Tibial artery (tissue), 4 donors: ENCODE data around the gene IQGAP2.

Experiments used
- DNase-seq, 2 donors: peaks; one replicate each; pipeline ENCODE4 v3.0.0-alpha.2; 2019
- H3K27ac ChIP-seq, 2 donors: fragments of 200-600 bp; sonication (generic) in 1 of 2; 1 replicate in 1 of 2; 2 replicates in 1 of 2; pipeline ENCODE4 v1.5.1; 2018 to 2019; ENCODE audit warnings: mild to moderate bottlenecking in 1 of 2
- H3K27me3 ChIP-seq, 2 donors: fragments of 200-600 bp; sonication (generic) in 1 of 2; one replicate each; pipeline versions ENCODE4 v1.5.1 to v1.6.0; 2016 to 2019
- H3K36me3 ChIP-seq, 3 donors: fragments of 200-600 bp; sonication (generic) in 2 of 3; one replicate each; pipeline ENCODE4 v1.5.1; 2016 to 2019; ENCODE audit warnings: mild to moderate bottlenecking in 2 of 3
- H3K4me1 ChIP-seq, 4 donors: fragments of 200-600 bp; sonication (generic) in 2 of 4; 1 replicate in 3 of 4; 2 replicates in 1 of 4; pipeline ENCODE4 v1.5.1; 2016 to 2019
- H3K4me3 ChIP-seq, 2 donors: fragments of 200-600 bp; sonication (generic) in 1 of 2; 1 replicate in 1 of 2; 2 replicates in 1 of 2; pipeline ENCODE4 v1.5.1; 2018 to 2019; ENCODE audit warnings: mild to moderate bottlenecking in 2 of 2
- H3K9me3 ChIP-seq, 3 donors: fragments of 200-600 bp; sonication (generic) in 1 of 3; one replicate each; pipeline ENCODE4 v1.5.1; 2016 to 2019
- intact Hi-C: fragments of 100-400 bp; cut with DNase I; formaldehyde crosslinking; loops from one replicate; pipeline ENCODE4 v1.15.0; 2023; ENCODE audit warnings: low total_unique reads
- TF ChIP-seq, protein P1 (sequence below), 2 experiments: fragments of 200-600 bp in 1 of 2; fragments of 450-650 bp in 1 of 2; IDR thresholded peaks; one replicate each; pipeline ENCODE4 v1.5.1; 2017 to 2019; ENCODE audit warnings: antibody characterized with exemption in 2 of 2, mild to moderate bottlenecking in 1 of 2, moderate library complexity in 1 of 2

The IQGAP2 gene

DNA sequence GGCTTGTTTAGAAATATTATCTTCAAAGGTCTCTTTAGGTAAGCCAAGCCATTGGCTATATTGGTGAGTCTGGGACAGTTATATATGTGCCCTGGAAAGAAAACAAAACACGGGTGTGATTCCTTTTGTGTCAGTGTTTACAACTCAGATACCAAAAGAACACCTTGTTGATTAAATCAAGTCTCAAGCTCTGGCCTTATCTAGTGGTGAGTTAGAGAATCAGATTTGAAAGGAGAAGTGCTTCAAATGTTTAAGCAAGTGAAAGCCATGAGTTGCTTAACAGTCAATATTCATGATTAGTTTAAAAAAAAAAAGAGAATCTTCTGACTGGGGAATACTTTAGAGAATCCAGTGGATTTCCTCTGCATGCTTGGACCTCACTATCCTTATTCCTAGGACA, 68.3 kb downstream of the IQGAP2 start:
- H3K9me3 ChIP-seq, result no peaks in the 10 kb centered on the region
- H3K4me3 ChIP-seq, result no peak overlapping the region
- no peaks in the 10 kb centered on the region for H3K27me3 ChIP-seq
- H3K4me1 ChIP-seq, result no peaks in the 10 kb centered on the region
- H3K27ac ChIP-seq, result no peak overlapping the region
- no peaks in the 10 kb centered on the region for H3K36me3 ChIP-seq
- TF ChIP-seq, protein P1, sequence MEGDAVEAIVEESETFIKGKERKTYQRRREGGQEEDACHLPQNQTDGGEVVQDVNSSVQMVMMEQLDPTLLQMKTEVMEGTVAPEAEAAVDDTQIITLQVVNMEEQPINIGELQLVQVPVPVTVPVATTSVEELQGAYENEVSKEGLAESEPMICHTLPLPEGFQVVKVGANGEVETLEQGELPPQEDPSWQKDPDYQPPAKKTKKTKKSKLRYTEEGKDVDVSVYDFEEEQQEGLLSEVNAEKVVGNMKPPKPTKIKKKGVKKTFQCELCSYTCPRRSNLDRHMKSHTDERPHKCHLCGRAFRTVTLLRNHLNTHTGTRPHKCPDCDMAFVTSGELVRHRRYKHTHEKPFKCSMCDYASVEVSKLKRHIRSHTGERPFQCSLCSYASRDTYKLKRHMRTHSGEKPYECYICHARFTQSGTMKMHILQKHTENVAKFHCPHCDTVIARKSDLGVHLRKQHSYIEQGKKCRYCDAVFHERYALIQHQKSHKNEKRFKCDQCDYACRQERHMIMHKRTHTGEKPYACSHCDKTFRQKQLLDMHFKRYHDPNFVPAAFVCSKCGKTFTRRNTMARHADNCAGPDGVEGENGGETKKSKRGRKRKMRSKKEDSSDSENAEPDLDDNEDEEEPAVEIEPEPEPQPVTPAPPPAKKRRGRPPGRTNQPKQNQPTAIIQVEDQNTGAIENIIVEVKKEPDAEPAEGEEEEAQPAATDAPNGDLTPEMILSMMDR (IDR thresholded peaks at IDR 0.05), result no peak
- intact Hi-C loops, result no loop called here
- DNase-seq, result no peak

DNA sequence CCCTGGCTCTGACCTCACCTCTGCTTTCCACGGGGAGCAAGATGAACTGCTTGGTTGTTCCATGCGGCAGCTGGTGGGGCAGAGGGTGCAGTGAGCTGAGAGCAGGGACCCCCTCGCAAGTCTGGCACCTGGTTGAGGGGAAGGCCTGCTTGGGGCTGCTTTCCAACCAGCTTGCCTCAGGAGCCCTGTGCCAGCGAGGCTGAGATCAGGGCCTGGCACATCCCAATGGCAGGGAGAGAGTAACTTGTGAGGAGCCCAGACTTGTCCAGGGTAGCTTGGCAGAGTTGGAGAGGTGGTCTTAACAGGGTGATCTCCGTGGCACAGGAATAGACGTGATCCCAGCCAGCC, 68.9 kb downstream of the IQGAP2 start:
- Histone ChIP-seq H3K27me3 (no peaks in the 10 kb centered on the region), H3K27ac (no peak overlapping the region), H3K36me3 (no peaks in the 10 kb centered on the region), H3K4me1 (no peaks in the 10 kb centered on the region), H3K9me3 (no peaks in the 10 kb centered on the region), H3K4me3 (no peak overlapping the region)
- intact Hi-C loops, result no loop called here
- TF ChIP-seq, protein P1 (IDR thresholded peaks at IDR 0.05), result no peak
- DNase-seq, result no peak

DNA sequence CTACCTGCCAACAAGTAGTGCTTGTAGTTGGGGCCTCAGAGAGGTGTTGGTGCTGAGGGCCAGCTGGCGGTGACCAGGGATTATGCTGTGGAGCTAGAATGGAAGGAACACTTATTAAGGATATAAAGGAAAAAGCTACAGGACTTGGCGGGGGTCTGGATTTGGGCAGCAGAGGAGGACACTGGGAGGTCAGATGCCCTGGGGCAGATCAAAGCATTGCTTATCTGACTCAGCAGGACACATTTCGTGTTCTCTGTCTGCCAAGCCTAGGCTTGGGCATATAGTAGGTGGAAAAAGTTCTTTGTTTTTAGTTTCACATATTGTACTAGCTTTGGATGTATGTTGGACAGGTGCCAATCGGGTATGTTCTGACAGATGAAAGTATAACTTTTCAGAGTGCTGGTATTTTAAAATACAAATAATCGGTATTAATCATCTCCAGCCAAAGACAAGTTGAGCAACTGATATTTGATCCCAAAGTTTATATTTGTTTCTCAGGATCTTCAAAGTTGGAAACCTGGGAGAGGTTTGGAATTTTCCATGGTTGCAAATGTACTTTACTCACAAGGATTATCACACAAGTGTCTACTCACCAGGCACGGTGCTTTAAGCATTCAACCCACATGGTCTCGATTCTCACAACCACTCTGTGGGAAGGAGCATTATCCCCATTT, 69.4 kb downstream of the IQGAP2 start:
- no peak for DNase-seq
- H3K4me3 ChIP-seq, result no peak overlapping the region

DNA sequence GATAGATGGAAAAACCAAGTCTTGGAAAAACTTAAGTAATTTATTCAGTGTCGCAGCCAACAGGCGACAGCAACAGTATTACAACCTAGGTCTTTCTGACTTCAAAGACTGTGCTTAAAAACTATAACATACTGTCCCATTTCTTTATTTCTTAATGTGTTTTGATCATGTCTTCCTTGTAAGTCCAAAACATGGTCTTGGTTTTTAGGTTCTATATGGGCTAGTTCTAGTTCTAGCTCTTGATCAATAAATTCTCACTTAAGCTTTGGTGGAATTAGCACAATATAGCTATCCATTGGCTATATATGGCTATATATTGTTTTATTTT, 69.9 kb downstream of the IQGAP2 start:
- no peak for DNase-seq
- intact Hi-C loops, result no loop called here
- no peaks in the 10 kb centered on the region for H3K4me1 ChIP-seq
- H3K9me3 ChIP-seq, result no peaks in the 10 kb centered on the region
- no peak overlapping the region for H3K4me3 ChIP-seq
- H3K27me3 ChIP-seq, result no peaks in the 10 kb centered on the region
- TF ChIP-seq, protein P1 (IDR thresholded peaks at IDR 0.05), result no peak
- H3K36me3 ChIP-seq, result no peaks in the 10 kb centered on the region
- H3K27ac ChIP-seq, result no peak overlapping the region

More for the DNA sequence above, 69.4 kb downstream of the IQGAP2 start:
- Histone ChIP-seq H3K27ac (no peak overlapping the region), H3K9me3 (no peaks in the 10 kb centered on the region), H3K27me3 (no peaks in the 10 kb centered on the region), H3K36me3 (no peaks in the 10 kb centered on the region), H3K4me1 (no peaks in the 10 kb centered on the region)
- TF ChIP-seq, protein P1 (IDR thresholded peaks at IDR 0.05), result no peak
- intact Hi-C loops, result no loop called here

DNA sequence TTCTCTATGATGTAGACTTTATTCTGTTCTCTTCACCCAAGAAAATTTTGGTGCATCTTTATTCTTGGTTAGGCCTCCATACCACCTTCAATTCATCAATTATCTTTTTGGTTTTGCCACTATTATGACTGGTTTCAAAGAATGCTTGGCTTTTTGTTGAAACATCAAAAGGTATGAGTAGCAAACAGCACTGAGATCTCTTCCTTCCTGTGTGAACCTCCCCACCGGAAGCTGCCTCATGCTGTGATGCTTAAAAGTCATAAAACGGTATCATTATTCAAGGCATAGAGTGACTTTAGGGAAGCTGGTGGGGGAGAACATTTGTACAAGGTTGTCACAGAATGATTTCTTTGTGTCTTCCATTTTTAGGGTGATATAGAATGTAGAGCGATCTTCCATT, 70.6 kb downstream of the IQGAP2 start:
- Histone ChIP-seq H3K4me1 (no peaks in the 10 kb centered on the region), H3K4me3 (no peak overlapping the region), H3K27me3 (no peaks in the 10 kb centered on the region), H3K36me3 (no peaks in the 10 kb centered on the region), H3K9me3 (no peaks in the 10 kb centered on the region), H3K27ac (no peak overlapping the region)
- DNase-seq, result no peak
- TF ChIP-seq, protein P1 (IDR thresholded peaks at IDR 0.05), result no peak
- intact Hi-C loops, result no loop called here

DNA sequence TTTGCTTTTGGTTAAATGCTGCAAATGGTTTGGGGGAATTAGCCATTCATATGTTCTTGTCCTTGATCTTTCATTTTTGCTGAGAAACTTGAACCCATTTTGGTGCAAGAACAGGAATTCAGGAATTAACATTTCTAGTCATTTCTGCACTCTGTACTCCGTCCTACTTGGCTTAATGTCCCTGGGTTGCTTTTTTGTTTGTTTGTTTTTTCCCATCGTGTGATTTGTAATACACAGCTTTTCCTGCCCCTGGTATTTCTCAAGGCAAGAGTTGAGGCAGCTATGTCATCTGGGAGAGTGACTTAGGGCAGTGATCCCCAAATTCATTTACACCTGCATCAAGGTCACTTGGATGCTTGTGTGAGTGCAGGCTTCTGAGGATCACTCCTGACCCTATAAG, 71.3 kb downstream of the IQGAP2 start:
- no peaks in the 10 kb centered on the region for H3K4me1 ChIP-seq
- H3K9me3 ChIP-seq, result no peaks in the 10 kb centered on the region
- no peaks in the 10 kb centered on the region for H3K27me3 ChIP-seq
- H3K36me3 ChIP-seq, result no peaks in the 10 kb centered on the region
- no peak overlapping the region for H3K4me3 ChIP-seq
- no peak overlapping the region for H3K27ac ChIP-seq
- TF ChIP-seq, protein P1 (IDR thresholded peaks at IDR 0.05), result no peak
- intact Hi-C loops, result no loop called here
- no peak for DNase-seq
